HepG2 (cell line): ENCODE data around the gene MARK2.

Experiments used
- FOSL1 ChIP-seq: sonication (generic); formaldehyde crosslinking; IDR thresholded peaks from 2 replicates; pipeline ENCODE4 v1.9.0; 2021; ENCODE audit warnings: missing genetic modification reagents, borderline replicate concordance
- FOXJ3 ChIP-seq: sonication (generic); formaldehyde crosslinking; IDR thresholded peaks from 2 replicates; pipeline ENCODE4 v1.4.0; 2020; ENCODE audit warnings: missing genetic modification reagents, mild to moderate bottlenecking, borderline replicate concordance
- MIER2 ChIP-seq: IDR thresholded peaks from 2 replicates; pipeline ENCODE4 v1.6.1; 2016; ENCODE audit warnings: missing biosample characterization, missing genetic modification reagents
- TF ChIP-seq, protein P1 (sequence below): sonication (generic); formaldehyde crosslinking; IDR thresholded peaks from 2 replicates; pipeline ENCODE4 v1.9.0; 2022; ENCODE audit warnings: missing genetic modification reagents, mild to moderate bottlenecking, borderline replicate concordance

DNA sequence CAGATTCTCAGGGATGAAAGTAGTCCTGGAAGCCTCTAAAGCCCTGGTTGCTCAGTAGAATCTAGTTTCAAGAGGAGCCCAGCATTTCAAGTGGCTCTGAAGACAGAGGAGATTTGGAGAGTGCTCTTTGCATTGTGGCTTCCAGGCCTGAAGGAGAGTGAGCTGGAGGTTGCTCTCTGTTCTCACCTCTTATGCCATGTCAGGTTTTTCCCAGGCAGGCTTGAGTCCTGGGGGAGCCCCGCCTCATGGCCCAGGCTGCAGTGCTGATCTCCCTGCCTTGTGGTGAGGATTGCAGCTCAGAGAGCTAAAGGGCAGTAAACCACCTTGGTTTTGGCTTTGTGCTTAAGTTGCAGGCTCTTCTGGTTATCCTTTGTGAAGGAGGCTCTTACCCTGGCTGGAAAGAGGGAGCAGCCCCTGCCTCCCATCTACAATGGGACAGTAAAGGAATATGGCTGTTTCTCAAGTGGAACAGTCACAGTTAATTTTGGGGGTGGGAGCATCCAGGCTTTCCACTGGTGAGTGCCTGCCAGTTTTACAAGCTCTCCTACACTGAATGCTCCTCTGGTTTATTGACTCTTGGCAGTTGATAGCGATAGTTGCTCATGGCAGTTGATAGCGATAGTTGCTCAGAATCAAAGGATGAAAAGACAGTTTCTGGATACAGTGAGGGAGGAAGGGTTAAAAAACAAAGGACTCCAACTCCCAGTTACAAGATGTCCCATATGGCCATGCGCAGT, 45.5 kb downstream of the MARK2 start:
- TF ChIP-seq FOXJ3: no peak
- TF ChIP-seq, protein P1, sequence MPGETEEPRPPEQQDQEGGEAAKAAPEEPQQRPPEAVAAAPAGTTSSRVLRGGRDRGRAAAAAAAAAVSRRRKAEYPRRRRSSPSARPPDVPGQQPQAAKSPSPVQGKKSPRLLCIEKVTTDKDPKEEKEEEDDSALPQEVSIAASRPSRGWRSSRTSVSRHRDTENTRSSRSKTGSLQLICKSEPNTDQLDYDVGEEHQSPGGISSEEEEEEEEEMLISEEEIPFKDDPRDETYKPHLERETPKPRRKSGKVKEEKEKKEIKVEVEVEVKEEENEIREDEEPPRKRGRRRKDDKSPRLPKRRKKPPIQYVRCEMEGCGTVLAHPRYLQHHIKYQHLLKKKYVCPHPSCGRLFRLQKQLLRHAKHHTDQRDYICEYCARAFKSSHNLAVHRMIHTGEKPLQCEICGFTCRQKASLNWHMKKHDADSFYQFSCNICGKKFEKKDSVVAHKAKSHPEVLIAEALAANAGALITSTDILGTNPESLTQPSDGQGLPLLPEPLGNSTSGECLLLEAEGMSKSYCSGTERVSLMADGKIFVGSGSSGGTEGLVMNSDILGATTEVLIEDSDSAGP (CRISPR knock-in tag): no peak
- no peak for TF ChIP-seq FOSL1 (CRISPR knock-in tag)
- TF ChIP-seq MIER2: no peak
